Cerebellar cortex (tissue), 1 donor: ENCODE results near the gene XKR7.
A peak's percentile ranks its signal among the peaks of the same experiment; 100 is the strongest.
"Not testable (repeated sequence)": the region's sequence is repeated elsewhere in the genome, so short reads cannot be mapped to it uniquely, and the experiment has no call there.

Experiments used
- DNase-seq: peaks from one replicate; pipeline ENCODE4 v3.0.0-alpha.2; 2015; ENCODE audit warnings: low spot score

XKR7 gene

GRCh38 chr20:31967830-31968249, at the start of gene XKR7:
Gene XKR7, plus strand, starts transcription at chr20:31968151. Its CDS starts 25 bp downstream, at chr20:31968176.
- peak; percentile 68 for DNase-seq

GRCh38 chr20:31918466-31919105, 49.4 kb upstream of the XKR7 start:
- no peak for DNase-seq

- DNase-seq = no peak
These were observed 48.4 kb upstream of the XKR7 start for GRCh38 chr20:31919410-31920155.

- no peak for DNase-seq
These were observed 47.6 kb upstream of the XKR7 start for GRCh38 chr20:31920275-31920855.

GRCh38 chr20:31921480-31921879, 46.5 kb upstream of the XKR7 start:
- DNase-seq = not testable (repeated sequence)

GRCh38 chr20:31922181-31922580, 45.8 kb upstream of the XKR7 start:
- no peak for DNase-seq

- DNase-seq = no peak
These were observed 45.4 kb upstream of the XKR7 start for GRCh38 chr20:31922588-31922987.

- DNase-seq = no peak
These were observed 44.3 kb upstream of the XKR7 start for GRCh38 chr20:31923388-31924331.

- no peak for DNase-seq
These were observed 43.4 kb upstream of the XKR7 start for GRCh38 chr20:31924561-31924960.

- no peak for DNase-seq
These were observed 42.3 kb upstream of the XKR7 start for GRCh38 chr20:31925631-31926030.

- no peak for DNase-seq
These were observed 41.5 kb upstream of the XKR7 start for GRCh38 chr20:31926493-31926892.

- DNase-seq = no peak
These were observed 40.3 kb upstream of the XKR7 start for GRCh38 chr20:31927627-31928159.

GRCh38 chr20:31929631-31930030, 38.3 kb upstream of the XKR7 start:
- DNase-seq = not testable (repeated sequence)

- DNase-seq = no peak
These were observed 37.2 kb upstream of the XKR7 start for GRCh38 chr20:31930779-31931178.

- DNase-seq = no peak
These were observed 34.3 kb upstream of the XKR7 start for GRCh38 chr20:31933698-31934097.

- no peak for DNase-seq
These were observed 33.5 kb upstream of the XKR7 start for GRCh38 chr20:31934491-31934890.

- peak; percentile 30 for DNase-seq
These were observed 32.8 kb upstream of the XKR7 start for GRCh38 chr20:31934968-31935764.

GRCh38 chr20:31936420-31936819, 31.5 kb upstream of the XKR7 start:
- no peak for DNase-seq

- DNase-seq = no peak
These were observed 30.1 kb upstream of the XKR7 start for GRCh38 chr20:31937820-31938219.

- no peak for DNase-seq
These were observed 28.3 kb upstream of the XKR7 start for GRCh38 chr20:31939661-31940060.

GRCh38 chr20:31943052-31943471, 24.9 kb upstream of the XKR7 start:
- DNase-seq = peak; percentile 66
